KOPT-K1 (cell line): ENCODE measurements around the gene BST1.

Source experiments
- H3K27ac ChIP-seq: fragments of 200-600 bp; sonication (generic); 2 replicates; pipeline ENCODE4 v1.5.1; 2016; ENCODE audit warnings: antibody characterized with exemption, mild to moderate bottlenecking, low read depth, low read length; ENCODE audit not compliant: poor library complexity, severe bottlenecking
- H3K36me3 ChIP-seq: fragments of 200-600 bp; sonication (generic); 2 replicates; pipeline ENCODE4 v1.5.1; 2017; ENCODE audit warnings: antibody characterized with exemption, mild to moderate bottlenecking, low read length, moderate library complexity; ENCODE audit not compliant: insufficient read depth
- H3K9me3 ChIP-seq: fragments of 200-600 bp; sonication (generic); 2 replicates; pipeline ENCODE4 v1.5.1; 2017; ENCODE audit warnings: antibody characterized with exemption, low read length, mild to moderate bottlenecking; ENCODE audit not compliant: insufficient read depth, poor library complexity, severe bottlenecking

Gene BST1

GRCh38 chr4:15738877-15739276 is 36.0 kb downstream of the BST1 start:
- Histone ChIP-seq H3K9me3 (peaks cover 34% of the 10 kb centered on the region), H3K36me3 (no peaks in the 10 kb centered on the region), H3K27ac (no peak overlapping the region)

GRCh38 chr4:15740764-15741404 is 38.0 kb downstream of the BST1 start:
- Histone ChIP-seq H3K36me3 (no peaks in the 10 kb centered on the region), H3K27ac (no peak overlapping the region), H3K9me3 (peaks cover 31% of the 10 kb centered on the region)

GRCh38 chr4:15742083-15742582 is 39.3 kb downstream of the BST1 start:
- no peaks in the 10 kb centered on the region for H3K36me3 ChIP-seq
- H3K27ac ChIP-seq = no peak overlapping the region
- peaks cover 37% of the 10 kb centered on the region for H3K9me3 ChIP-seq

GRCh38 chr4:15742637-15743036 is 39.8 kb downstream of the BST1 start:
- Histone ChIP-seq H3K9me3 (peaks cover 37% of the 10 kb centered on the region), H3K36me3 (no peaks in the 10 kb centered on the region), H3K27ac (no peak overlapping the region)

GRCh38 chr4:15744016-15744545 is 41.2 kb downstream of the BST1 start:
- no peaks in the 10 kb centered on the region for H3K36me3 ChIP-seq
- no peak overlapping the region for H3K27ac ChIP-seq
- peaks cover 37% of the 10 kb centered on the region for H3K9me3 ChIP-seq

- H3K27ac ChIP-seq = no peak overlapping the region
- peaks cover 31% of the 10 kb centered on the region for H3K9me3 ChIP-seq
Measured at GRCh38 chr4:15746110-15746509, 43.2 kb downstream of the BST1 start.

GRCh38 chr4:15749001-15749400 is 46.1 kb downstream of the BST1 start:
- Histone ChIP-seq H3K36me3 (no peaks in the 10 kb centered on the region), H3K9me3 (peaks cover 5% of the 10 kb centered on the region), H3K27ac (no peak overlapping the region)

More at GRCh38 chr4:15746110-15746509, 43.2 kb downstream of the BST1 start:
- H3K36me3 ChIP-seq = no peaks in the 10 kb centered on the region

- Histone ChIP-seq H3K9me3 (peaks cover 3% of the 10 kb centered on the region), H3K36me3 (no peaks in the 10 kb centered on the region), H3K27ac (no peak overlapping the region)
Measured at GRCh38 chr4:15751153-15751552, 48.3 kb downstream of the BST1 start.

GRCh38 chr4:15753081-15753480 is 50.2 kb downstream of the BST1 start:
- Histone ChIP-seq H3K27ac (peak overlapping the region; percentile 84), H3K36me3 (no peaks in the 10 kb centered on the region), H3K9me3 (no peaks in the 10 kb centered on the region)

- Histone ChIP-seq H3K36me3 (no peaks in the 10 kb centered on the region), H3K27ac (peak overlapping the region; percentile 84), H3K9me3 (no peaks in the 10 kb centered on the region)
Measured at GRCh38 chr4:15753786-15754185, 50.9 kb downstream of the BST1 start.

GRCh38 chr4:15754323-15754722 is 51.5 kb downstream of the BST1 start:
- Histone ChIP-seq H3K27ac (peak overlapping the region; percentile 84), H3K9me3 (no peaks in the 10 kb centered on the region), H3K36me3 (no peaks in the 10 kb centered on the region)

- H3K27ac ChIP-seq = peak overlapping the region; percentile 84
- no peaks in the 10 kb centered on the region for H3K9me3 ChIP-seq
Measured at GRCh38 chr4:15755321-15756155, 52.7 kb downstream of the BST1 start.

GRCh38 chr4:15756361-15756861 is 53.5 kb downstream of the BST1 start:
- H3K27ac ChIP-seq = peak overlapping the region; percentile 84
- H3K36me3 ChIP-seq = no peaks in the 10 kb centered on the region
- no peaks in the 10 kb centered on the region for H3K9me3 ChIP-seq

More at GRCh38 chr4:15755321-15756155, 52.7 kb downstream of the BST1 start:
- no peaks in the 10 kb centered on the region for H3K36me3 ChIP-seq

- H3K9me3 ChIP-seq = no peaks in the 10 kb centered on the region
- peak overlapping the region; percentile 84 for H3K27ac ChIP-seq
- no peaks in the 10 kb centered on the region for H3K36me3 ChIP-seq
Measured at GRCh38 chr4:15757054-15757453, 54.2 kb downstream of the BST1 start.

GRCh38 chr4:15758294-15758693 is 55.4 kb downstream of the BST1 start:
- no peaks in the 10 kb centered on the region for H3K9me3 ChIP-seq
- no peaks in the 10 kb centered on the region for H3K36me3 ChIP-seq
- H3K27ac ChIP-seq = no peak overlapping the region
